ENCODE data around the gene THADA.

The THADA gene

DNA sequence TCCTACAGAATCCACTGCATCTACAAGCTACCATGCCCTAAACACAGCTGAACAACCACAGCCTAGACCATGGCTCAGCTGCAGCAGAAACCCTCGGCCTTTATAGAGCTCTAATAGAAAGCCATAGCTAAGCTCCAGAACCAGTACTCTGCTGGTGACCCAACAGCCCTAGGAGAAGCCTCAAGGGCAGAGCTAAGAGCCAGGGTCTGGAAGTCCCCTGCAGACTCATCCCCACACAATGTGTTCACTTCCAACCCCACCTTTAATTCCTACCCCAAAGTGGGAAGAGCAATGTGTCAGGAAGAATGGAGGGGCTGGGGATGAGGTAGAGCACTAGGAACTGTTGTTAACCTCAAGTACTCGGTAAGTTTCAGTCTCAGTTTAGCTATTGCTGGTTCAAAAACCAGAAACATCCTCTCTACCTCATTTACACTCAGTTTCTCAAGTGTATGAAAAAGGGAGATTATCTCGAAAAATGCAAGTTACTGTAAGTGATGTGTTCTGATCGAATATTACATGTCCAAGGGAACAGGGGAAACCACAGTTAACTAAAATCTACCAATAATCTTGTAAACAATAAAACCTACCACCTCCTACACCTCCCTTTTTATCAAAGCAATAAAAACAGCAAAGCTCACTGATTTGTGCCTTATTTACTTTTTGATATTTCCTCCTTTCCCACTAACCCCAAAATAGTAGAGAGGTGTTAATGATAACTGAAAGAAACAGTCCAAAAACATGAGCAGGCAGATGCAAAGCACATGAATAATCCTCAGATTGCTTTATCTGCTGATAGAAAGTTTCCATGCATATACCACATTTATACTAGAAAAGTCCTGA is 36.2 kb downstream of the THADA start:
- Histone ChIP-seq H3K4me2 (ENCODE audit: low read length) (peak overlapping the region; percentile 52), H3K4me3 (ENCODE audit: low read length) (peak overlapping the region; percentile 32), H3K36me3 (replicated peaks; ENCODE audit: low read depth, low read length) (peaks cover 47% of the 10 kb centered on the region), H3K9ac (ENCODE audit: low read length) (peak overlapping the region; percentile 15; the same call in 1 of the 2 replicates), H3K4me1 (ENCODE audit: low read length) (peaks cover 20% of the 10 kb centered on the region), H3K27ac (ENCODE audit: low read length) (peak overlapping the region; percentile 60), H3K79me2 (ENCODE audit: low read length) (no peaks in the 10 kb centered on the region), H3K27me3 (ENCODE audit: low read depth, low read length) (no peaks in the 10 kb centered on the region), H3K9me3 (ENCODE audit: insufficient read depth, low read length) (no peaks in the 10 kb centered on the region), H4K20me1 (ENCODE audit: insufficient read depth, low read length) (no peaks in the 10 kb centered on the region), H2AFZ (ENCODE audit: low read depth, low read length) (no peak overlapping the region)
- TF ChIP-seq EZH2phosphoT487 (IDR thresholded peaks at IDR 0.05; ENCODE audit: low read depth): no peak

DNA sequence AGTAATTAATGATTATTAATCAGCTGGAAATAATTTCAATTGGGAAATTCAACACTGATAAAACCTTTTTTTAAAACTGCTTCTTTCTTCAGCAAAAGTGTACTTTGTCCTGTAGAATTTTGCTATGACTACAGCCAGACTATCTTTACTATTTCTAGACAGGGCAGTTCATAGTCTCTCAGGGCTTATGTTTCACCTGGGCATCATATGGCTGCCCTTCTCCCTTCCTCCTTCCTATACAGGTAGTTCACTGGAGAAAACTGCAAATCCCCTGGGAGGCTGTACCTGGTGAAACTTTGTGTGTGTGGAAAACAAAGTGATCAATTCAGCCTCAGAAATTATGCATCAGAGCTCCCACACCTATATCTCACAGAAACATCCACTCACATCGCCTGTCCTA is 38.6 kb downstream of the THADA start:
- Histone ChIP-seq H2AFZ (ENCODE audit: low read depth, low read length) (no peak overlapping the region), H3K79me2 (ENCODE audit: low read length) (no peaks in the 10 kb centered on the region), H3K9ac (ENCODE audit: low read length) (no peak overlapping the region), H3K36me3 (replicated peaks; ENCODE audit: low read depth, low read length) (peaks cover 35% of the 10 kb centered on the region), H3K4me3 (ENCODE audit: low read length) (no peak overlapping the region), H3K27ac (ENCODE audit: low read length) (no peak overlapping the region), H4K20me1 (ENCODE audit: insufficient read depth, low read length) (no peaks in the 10 kb centered on the region), H3K4me1 (ENCODE audit: low read length) (peaks cover 20% of the 10 kb centered on the region), H3K4me2 (ENCODE audit: low read length) (no peak overlapping the region), H3K9me3 (ENCODE audit: insufficient read depth, low read length) (no peaks in the 10 kb centered on the region), H3K27me3 (ENCODE audit: low read depth, low read length) (no peaks in the 10 kb centered on the region)
- no peak for TF ChIP-seq EZH2phosphoT487 (IDR thresholded peaks at IDR 0.05; ENCODE audit: low read depth)
- TF ChIP-seq, protein P1, sequence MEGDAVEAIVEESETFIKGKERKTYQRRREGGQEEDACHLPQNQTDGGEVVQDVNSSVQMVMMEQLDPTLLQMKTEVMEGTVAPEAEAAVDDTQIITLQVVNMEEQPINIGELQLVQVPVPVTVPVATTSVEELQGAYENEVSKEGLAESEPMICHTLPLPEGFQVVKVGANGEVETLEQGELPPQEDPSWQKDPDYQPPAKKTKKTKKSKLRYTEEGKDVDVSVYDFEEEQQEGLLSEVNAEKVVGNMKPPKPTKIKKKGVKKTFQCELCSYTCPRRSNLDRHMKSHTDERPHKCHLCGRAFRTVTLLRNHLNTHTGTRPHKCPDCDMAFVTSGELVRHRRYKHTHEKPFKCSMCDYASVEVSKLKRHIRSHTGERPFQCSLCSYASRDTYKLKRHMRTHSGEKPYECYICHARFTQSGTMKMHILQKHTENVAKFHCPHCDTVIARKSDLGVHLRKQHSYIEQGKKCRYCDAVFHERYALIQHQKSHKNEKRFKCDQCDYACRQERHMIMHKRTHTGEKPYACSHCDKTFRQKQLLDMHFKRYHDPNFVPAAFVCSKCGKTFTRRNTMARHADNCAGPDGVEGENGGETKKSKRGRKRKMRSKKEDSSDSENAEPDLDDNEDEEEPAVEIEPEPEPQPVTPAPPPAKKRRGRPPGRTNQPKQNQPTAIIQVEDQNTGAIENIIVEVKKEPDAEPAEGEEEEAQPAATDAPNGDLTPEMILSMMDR (IDR thresholded peaks at IDR 0.05; ENCODE audit: low read depth, low read length): no peak

DNA sequence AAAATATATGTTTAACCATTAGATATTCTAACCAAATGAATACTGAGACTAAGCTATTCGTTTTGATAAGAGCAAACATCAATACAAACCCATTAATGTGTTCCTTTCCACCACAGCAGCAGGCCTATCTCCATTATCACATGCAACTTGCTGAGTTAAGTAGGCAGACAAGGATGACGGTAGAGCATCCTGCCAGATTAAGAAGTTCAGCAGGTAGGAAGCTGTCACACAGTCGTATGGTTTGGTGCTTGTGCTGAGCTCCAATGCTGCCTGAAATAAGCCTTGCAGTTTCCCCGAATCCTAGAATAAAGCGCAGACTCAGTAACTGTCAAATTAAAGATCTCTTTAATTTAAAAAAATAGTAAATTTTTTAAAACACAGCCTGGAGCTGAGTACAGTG is 39.6 kb downstream of the THADA start:
- Histone ChIP-seq H3K4me2 (ENCODE audit: low read length) (no peak overlapping the region), H3K36me3 (replicated peaks; ENCODE audit: low read depth, low read length) (peaks cover 39% of the 10 kb centered on the region), H3K79me2 (ENCODE audit: low read length) (no peaks in the 10 kb centered on the region), H2AFZ (ENCODE audit: low read depth, low read length) (no peak overlapping the region), H3K4me1 (ENCODE audit: low read length) (peaks cover 20% of the 10 kb centered on the region), H3K9me3 (ENCODE audit: insufficient read depth, low read length) (no peaks in the 10 kb centered on the region), H3K27ac (ENCODE audit: low read length) (no peak overlapping the region), H3K9ac (ENCODE audit: low read length) (no peak overlapping the region), H4K20me1 (ENCODE audit: insufficient read depth, low read length) (no peaks in the 10 kb centered on the region), H3K27me3 (ENCODE audit: low read depth, low read length) (no peaks in the 10 kb centered on the region), H3K4me3 (ENCODE audit: low read length) (no peak overlapping the region)
- no peak for TF ChIP-seq EZH2phosphoT487 (IDR thresholded peaks at IDR 0.05; ENCODE audit: low read depth)
- TF ChIP-seq, protein P1 (IDR thresholded peaks at IDR 0.05; ENCODE audit: low read depth, low read length): no peak

DNA sequence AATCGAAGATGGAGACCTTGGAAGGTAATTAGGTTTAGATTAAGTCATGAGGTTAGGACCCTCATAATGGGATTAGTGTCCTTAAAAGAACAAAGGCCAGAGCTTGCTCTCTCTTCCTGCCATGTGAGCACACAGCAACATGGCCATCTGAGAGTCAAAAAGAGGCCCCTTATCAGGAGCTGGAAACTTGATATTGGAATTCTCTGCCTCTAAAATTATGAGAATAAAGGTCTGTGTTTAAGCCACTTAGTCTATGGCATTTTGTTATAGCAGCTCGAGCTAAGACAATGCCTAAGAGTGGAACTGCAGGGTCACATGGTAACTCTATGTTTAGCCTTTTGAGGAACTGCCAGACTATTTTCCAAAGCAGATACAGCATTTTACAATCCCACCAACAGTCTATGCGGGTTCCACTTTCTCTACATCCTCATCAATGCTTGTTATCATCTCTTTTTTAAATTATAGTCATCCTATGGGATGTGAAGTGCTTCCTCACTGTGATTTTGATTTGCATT is 42.4 kb downstream of the THADA start:
- no peaks in the 10 kb centered on the region for H3K4me1 ChIP-seq (ENCODE audit: low read length)
- H2AFZ ChIP-seq (ENCODE audit: low read depth, low read length): no peak overlapping the region
- peaks cover 35% of the 10 kb centered on the region for H3K36me3 ChIP-seq (replicated peaks; ENCODE audit: low read depth, low read length)
- H3K27me3 ChIP-seq (ENCODE audit: low read depth, low read length): no peaks in the 10 kb centered on the region
- no peak overlapping the region for H3K27ac ChIP-seq (ENCODE audit: low read length)
- H3K4me2 ChIP-seq (ENCODE audit: low read length): no peak overlapping the region
- no peaks in the 10 kb centered on the region for H3K9me3 ChIP-seq (ENCODE audit: insufficient read depth, low read length)
- no peak overlapping the region for H3K9ac ChIP-seq (ENCODE audit: low read length)
- TF ChIP-seq, protein P1 (IDR thresholded peaks at IDR 0.05; ENCODE audit: low read depth, low read length): no peak
- no peak for TF ChIP-seq EZH2phosphoT487 (IDR thresholded peaks at IDR 0.05; ENCODE audit: low read depth)
- H3K79me2 ChIP-seq (ENCODE audit: low read length): no peaks in the 10 kb centered on the region
- H4K20me1 ChIP-seq (ENCODE audit: insufficient read depth, low read length): no peaks in the 10 kb centered on the region
- H3K4me3 ChIP-seq (ENCODE audit: low read length): no peak overlapping the region
